NCI-H1436 treated with DMSO at 0.1 percent for 48 hours (cell line): ENCODE measurements around the gene TASL.
"Not testable (repeated sequence)": the region's sequence is repeated elsewhere in the genome, so short reads cannot be mapped to it uniquely, and the experiment has no call there.

Experiments
- DNase-seq: peaks from one replicate; lab custom pipeline; 2025; lab: John Stamatoyannopoulos, UW

Gene TASL

GRCh38 chrX:30576881-30577280 is 685 bp downstream of the TASL start:
- no peak for DNase-seq

- DNase-seq = no peak
Measured at GRCh38 chrX:30573125-30573524, 4.4 kb downstream of the TASL start.

GRCh38 chrX:30572678-30573077 is 4.9 kb downstream of the TASL start:
- no peak for DNase-seq

GRCh38 chrX:30572004-30572403 is 5.6 kb downstream of the TASL start:
- no peak for DNase-seq

- DNase-seq = no peak
Measured at GRCh38 chrX:30570505-30570904, 7.1 kb downstream of the TASL start.

GRCh38 chrX:30568136-30568535 is 9.4 kb downstream of the TASL start:
- no peak for DNase-seq

GRCh38 chrX:30563070-30563469 is 14.5 kb downstream of the TASL start:
- DNase-seq = not testable (repeated sequence)

GRCh38 chrX:30561191-30561590 is 16.4 kb downstream of the TASL start:
- no peak for DNase-seq

GRCh38 chrX:30538271-30538670 is 39.3 kb downstream of the TASL start:
- no peak for DNase-seq

- DNase-seq = no peak
Measured at GRCh38 chrX:30533835-30534234, 43.7 kb downstream of the TASL start.

GRCh38 chrX:30533266-30533665 is 44.3 kb downstream of the TASL start:
- no peak for DNase-seq

GRCh38 chrX:30530606-30531005 is 47.0 kb downstream of the TASL start:
- no peak for DNase-seq

GRCh38 chrX:30525732-30526131 is 51.8 kb downstream of the TASL start:
- no peak for DNase-seq

- DNase-seq = no peak
Measured at GRCh38 chrX:30521440-30522182, 56.0 kb downstream of the TASL start.

- no peak for DNase-seq
Measured at GRCh38 chrX:30513284-30513683, 64.3 kb downstream of the TASL start.
